CD4-positive, alpha-beta memory T cell (primary cell): ENCODE data around the gene SLC16A13. TPM values are rescaled to one million over a fixed set of nuclear protein-coding genes. Genes with fewer than 3 reads are reported as not detected.
"Not testable (repeated sequence)": the region's sequence is repeated elsewhere in the genome, so short reads cannot be mapped to it uniquely, and the experiment has no call there.

ENCODE experiments used
- CTCF ChIA-PET: fragments of 350-600 bp; sonication (Branson Sonifier 250); formaldehyde crosslinking; loops from one replicate; lab custom pipeline; 2021; ENCODE audit warnings: inconsistent platforms; ENCODE audit not compliant: partially characterized antibody; lab: Charles Lee
- POLR2A ChIA-PET: fragments of 350-600 bp; sonication (Branson Sonifier 250); formaldehyde crosslinking; loops from one replicate; lab custom pipeline; 2021; ENCODE audit not compliant: partially characterized antibody; lab: Charles Lee
- DNase-seq, 5 donors: peaks; one replicate each; pipeline versions ENCODE4 v3.0.0 to v3.0.0-alpha.2; 2020 to 2022; ENCODE audit warnings: mixed read lengths in 1 of 5
- H3K27ac ChIP-seq: one replicate; pipeline ENCODE4 v1.7.0; 2013; ENCODE audit warnings: low read depth, low read length
- H3K27me3 ChIP-seq: 2 replicates; pipeline ENCODE4 v1.7.0; 2013; ENCODE audit warnings: mild to moderate bottlenecking, low read length, moderate library complexity; ENCODE audit not compliant: insufficient read depth
- H3K36me3 ChIP-seq: 2 replicates; pipeline ENCODE4 v1.7.0; 2013; ENCODE audit warnings: mild to moderate bottlenecking, low read length, moderate library complexity; ENCODE audit not compliant: insufficient read depth
- H3K4me1 ChIP-seq: 2 replicates; pipeline ENCODE4 v1.7.0; 2013; ENCODE audit warnings: mild to moderate bottlenecking, low read length, moderate library complexity; ENCODE audit not compliant: insufficient read depth
- H3K4me3 ChIP-seq, 2 donors: one replicate each; pipeline ENCODE4 v1.7.0; 2013; ENCODE audit warnings: low read length in 2 of 2, mild to moderate bottlenecking in 1 of 2
- H3K9me3 ChIP-seq, 2 donors: one replicate each; pipeline ENCODE4 v1.7.0; 2013; ENCODE audit warnings: low read length in 2 of 2, control low read depth in 1 of 2; ENCODE audit not compliant: control insufficient read depth in 1 of 2
- H3K27ac Mint-ChIP-seq, 7 donors: one replicate each; pipeline ENCODE4 v1.8.0; 2020 to 2021; ENCODE audit warnings: mixed read lengths in 7 of 7, mild to moderate bottlenecking in 6 of 7, inconsistent platforms in 3 of 7, moderate library complexity in 3 of 7
- H3K27me3 Mint-ChIP-seq, 2 donors: one replicate each; pipeline ENCODE4 v1.8.0; 2020 to 2021; ENCODE audit warnings: mixed read lengths in 2 of 2
- H3K36me3 Mint-ChIP-seq, 2 donors: one replicate each; pipeline ENCODE4 v1.8.0; 2020 to 2021; ENCODE audit warnings: mixed read lengths in 2 of 2, inconsistent platforms in 1 of 2, mild to moderate bottlenecking in 1 of 2
- H3K4me1 Mint-ChIP-seq, 4 donors: one replicate each; pipeline ENCODE4 v1.8.0; 2020 to 2021; ENCODE audit warnings: mixed read lengths in 4 of 4, mild to moderate bottlenecking in 1 of 4
- H3K4me3 Mint-ChIP-seq, 8 donors: one replicate each; pipeline ENCODE4 v1.8.0; 2020 to 2021; ENCODE audit warnings: mixed read lengths in 8 of 8, mild to moderate bottlenecking in 7 of 8, moderate library complexity in 6 of 8, inconsistent platforms in 3 of 8
- H3K9me3 Mint-ChIP-seq, 8 donors: one replicate each; pipeline ENCODE4 v1.8.0; 2020 to 2021; ENCODE audit warnings: mixed read lengths in 8 of 8, mild to moderate bottlenecking in 5 of 8, inconsistent platforms in 3 of 8, moderate library complexity in 1 of 8
- intact Hi-C: fragments of 100-400 bp; cut with micrococcal nuclease; formaldehyde crosslinking; loops from one replicate; pipeline ENCODE4 v1.15.1; 2023
- polyA plus RNA-seq, 2 donors: library from polyadenylated mRNA; unstranded; fragments of 300-500 nt; fragmentation: Illumina TruSeq; gene quantifications; one replicate each; pipeline ENCODE4 v1.2.3, GENCODE V29; 2021
- total RNA-seq, 2 experiments: library from RNA; stranded (reverse); gene quantifications; one replicate each; pipeline ENCODE4 v1.2.3, GENCODE V29; 2021

The SLC16A13 gene
- total and polyA plus RNA-seq, 4 experiments from 2014 or later = 0.93 to 13.7 (median 7.4) TPM

- intact Hi-C loops = no loop called here
- H3K9me3 Mint-ChIP-seq = no peaks in the 10 kb centered on the region
- Histone ChIP-seq H3K4me1 (peaks cover 17% of the 10 kb centered on the region), H3K27ac (no peak overlapping the region), H3K9me3 (no peaks in the 10 kb centered on the region), H3K4me3 (no peak overlapping the region), H3K36me3 (no peaks in the 10 kb centered on the region), H3K27me3 (no peaks in the 10 kb centered on the region)
- peak; percentile 26 to 56 (median 33) for DNase-seq
- H3K4me1 Mint-ChIP-seq = peaks cover 20 to 47% (median 35%) of the 10 kb centered on the region in 4 donors
- peaks cover 2% of the 10 kb centered on the region in 2 donors for H3K27me3 Mint-ChIP-seq
- peak overlapping the region in 1 of 7 donors; percentile 2 for H3K27ac Mint-ChIP-seq
- CTCF ChIA-PET = interaction anchor here (0.8 kb wide), 1 partner anchor 51 kb away, joined by 3 read pairs; no protein-coding TSS in a partner anchor
- no peaks in the 10 kb centered on the region for H3K36me3 Mint-ChIP-seq
- H3K4me3 Mint-ChIP-seq = peak overlapping the region in 5 of 8 donors; percentile 25 to 57 (median 41)
- POLR2A ChIA-PET = interaction anchor here (0.5 to 0.9 kb wide), 2 partner anchors 36 to 604 kb away, joined by 3 to 4 read pairs; no protein-coding TSS in a partner anchor
Measured at GRCh38 chr17:7081341-7082062, 45.7 kb downstream of the SLC16A13 start.

- Mint-ChIP-seq H3K36me3 (no peaks in the 10 kb centered on the region), H3K27me3 (peaks cover 2 to 7% of the 10 kb centered on the region in 2 donors), H3K4me3 (peak overlapping the region in 1 of 8 donors; percentile 40), H3K27ac (peak overlapping the region in 1 of 7 donors; percentile 69), H3K9me3 (no peaks in the 10 kb centered on the region), H3K4me1 (peaks cover 20 to 44% (median 35%) of the 10 kb centered on the region in 4 donors)
- intact Hi-C loops = no loop called here
- ChIA-PET CTCF (no interaction called here), POLR2A (no interaction called here)
- H3K27ac ChIP-seq = no peak overlapping the region
- H3K27me3 ChIP-seq = no peaks in the 10 kb centered on the region
- no peaks in the 10 kb centered on the region for H3K9me3 ChIP-seq
- H3K4me1 ChIP-seq = peaks cover 17% of the 10 kb centered on the region
- no peak for DNase-seq
- no peak overlapping the region for H3K4me3 ChIP-seq
- H3K36me3 ChIP-seq = no peaks in the 10 kb centered on the region
Measured at GRCh38 chr17:7083592-7083991, 47.8 kb downstream of the SLC16A13 start.

GRCh38 chr17:7084088-7084487 lies 48.3 kb downstream of the SLC16A13 start:
- H3K36me3 Mint-ChIP-seq = no peaks in the 10 kb centered on the region

GRCh38 chr17:7088442-7088841 lies 52.6 kb downstream of the SLC16A13 start:
- H3K4me1 Mint-ChIP-seq = peaks cover 4 to 12% (median 7%) of the 10 kb centered on the region in 4 donors
- H3K36me3 Mint-ChIP-seq, H3K9me3 Mint-ChIP-seq, CTCF ChIA-PET, H3K36me3 ChIP-seq, H3K27ac ChIP-seq, H3K27ac Mint-ChIP-seq, intact Hi-C loops, DNase-seq, POLR2A ChIA-PET, H3K4me3 ChIP-seq, H3K4me1 ChIP-seq, H3K27me3 ChIP-seq, H3K4me3 Mint-ChIP-seq, H3K9me3 ChIP-seq: not testable (repeated sequence)
- peaks cover 5 to 10% of the 10 kb centered on the region in 2 donors for H3K27me3 Mint-ChIP-seq

More at GRCh38 chr17:7084088-7084487, 48.3 kb downstream of the SLC16A13 start:
- Histone ChIP-seq H3K27ac (no peak overlapping the region), H3K27me3 (no peaks in the 10 kb centered on the region), H3K4me1 (peaks cover 17% of the 10 kb centered on the region), H3K9me3 (no peaks in the 10 kb centered on the region), H3K4me3 (no peak overlapping the region), H3K36me3 (no peaks in the 10 kb centered on the region)
- Mint-ChIP-seq H3K27me3 (peaks cover 2 to 7% of the 10 kb centered on the region in 2 donors), H3K9me3 (peaks cover 0 to 4% (median 0%) of the 10 kb centered on the region in 8 donors), H3K27ac (peak overlapping the region in 1 of 7 donors; percentile 87), H3K4me3 (peak overlapping the region in 1 of 8 donors; percentile 41), H3K4me1 (peaks cover 20 to 42% (median 31%) of the 10 kb centered on the region in 4 donors)
- POLR2A ChIA-PET = no interaction called here
- DNase-seq = no peak
- intact Hi-C loops = no loop called here
- CTCF ChIA-PET = no interaction called here

- H3K27me3 Mint-ChIP-seq = peaks cover 7 to 10% of the 10 kb centered on the region in 2 donors
- H3K27me3 ChIP-seq, H3K4me1 ChIP-seq, H3K4me1 Mint-ChIP-seq, H3K9me3 ChIP-seq, H3K4me3 Mint-ChIP-seq, H3K4me3 ChIP-seq, POLR2A ChIA-PET, DNase-seq, H3K27ac ChIP-seq, H3K36me3 ChIP-seq, H3K36me3 Mint-ChIP-seq, intact Hi-C loops, H3K9me3 Mint-ChIP-seq, H3K27ac Mint-ChIP-seq, CTCF ChIA-PET: not testable (repeated sequence)
Measured at GRCh38 chr17:7089570-7089969, 53.8 kb downstream of the SLC16A13 start.

Other genes with a start within 250 kb of the SLC16A13 start
- gene TEKT1, start 204.3 kb upstream of the SLC16A13 start, total RNA-seq = not detected
- gene TEKT1, start 204.3 kb upstream of the SLC16A13 start, polyA plus RNA-seq = not detected
- not detected for gene ALOX12, start 40.0 kb upstream of the SLC16A13 start, total RNA-seq
- under 1 TPM in 1 of 2 donors, not detected in 1; 0.19 TPM for gene ALOX12, start 40.0 kb upstream of the SLC16A13 start, polyA plus RNA-seq
- gene RNASEK, start 23.4 kb upstream of the SLC16A13 start, total RNA-seq = 100 to 1,000 TPM; 166 to 179 TPM
- gene RNASEK, start 23.4 kb upstream of the SLC16A13 start, polyA plus RNA-seq = 100 to 1,000 TPM; 410 to 812 TPM
- gene BCL6B, start 13.0 kb upstream of the SLC16A13 start, total RNA-seq = not detected
- gene BCL6B, start 13.0 kb upstream of the SLC16A13 start, polyA plus RNA-seq = not detected
- gene SLC16A11, start 8.1 kb downstream of the SLC16A13 start, total RNA-seq = 1 to 10 TPM in 1 of 2 experiments, under 1 TPM in 1; 0.89 to 1.2 TPM
- gene SLC16A11, start 8.1 kb downstream of the SLC16A13 start, polyA plus RNA-seq = under 1 TPM; 0.50 to 0.69 TPM
- gene CLEC10A, start 44.2 kb downstream of the SLC16A13 start, total RNA-seq = 1 to 10 TPM; 1.4 TPM
- gene CLEC10A, start 44.2 kb downstream of the SLC16A13 start, polyA plus RNA-seq = not detected
- gene ASGR2, start 78.8 kb downstream of the SLC16A13 start, total RNA-seq = not detected
- not detected for gene ASGR2, start 78.8 kb downstream of the SLC16A13 start, polyA plus RNA-seq
- gene ASGR1, start 143.4 kb downstream of the SLC16A13 start, total RNA-seq = not detected
- not detected for gene ASGR1, start 143.4 kb downstream of the SLC16A13 start, polyA plus RNA-seq
- 1 to 10 TPM; 7.2 to 7.6 TPM for gene DLG4, start 183.8 kb downstream of the SLC16A13 start, total RNA-seq
- gene DLG4, start 183.8 kb downstream of the SLC16A13 start, polyA plus RNA-seq = under 1 TPM; 0.44 to 0.50 TPM
- gene ACADVL, start 183.9 kb downstream of the SLC16A13 start, total RNA-seq = 100 to 1,000 TPM; 340 to 342 TPM
- 100 to 1,000 TPM; 110 to 118 TPM for gene ACADVL, start 183.9 kb downstream of the SLC16A13 start, polyA plus RNA-seq
- 10 to 100 TPM; 75.1 to 76.8 TPM for gene DVL2, start 198.5 kb downstream of the SLC16A13 start, total RNA-seq
- gene DVL2, start 198.5 kb downstream of the SLC16A13 start, polyA plus RNA-seq = 10 to 100 TPM; 22.0 to 23.7 TPM
- gene PHF23, start 203.4 kb downstream of the SLC16A13 start, total RNA-seq = 10 to 100 TPM; 45.8 to 55.8 TPM
- gene PHF23, start 203.4 kb downstream of the SLC16A13 start, polyA plus RNA-seq = 10 to 100 TPM; 11.4 to 29.8 TPM
- gene GABARAP, start 206.4 kb downstream of the SLC16A13 start, total RNA-seq = 100 to 1,000 TPM; 324 to 327 TPM
- gene GABARAP, start 206.4 kb downstream of the SLC16A13 start, polyA plus RNA-seq = 100 to 1,000 TPM; 741 to 896 TPM
- gene CTDNEP1, start 215.7 kb downstream of the SLC16A13 start, total RNA-seq = 100 to 1,000 TPM; 145 to 157 TPM
- 10 to 100 TPM; 42.4 to 59.1 TPM for gene CTDNEP1, start 215.7 kb downstream of the SLC16A13 start, polyA plus RNA-seq
- 10 to 100 TPM; 29.8 to 30.9 TPM for gene ELP5, start 216.2 kb downstream of the SLC16A13 start, total RNA-seq
- gene ELP5, start 216.2 kb downstream of the SLC16A13 start, polyA plus RNA-seq = 10 to 100 TPM; 68.0 to 71.3 TPM
- 1 to 10 TPM in 1 of 2 experiments, under 1 TPM in 1; 0.39 to 1.0 TPM for gene CLDN7, start 226.5 kb downstream of the SLC16A13 start, total RNA-seq
- gene CLDN7, start 226.5 kb downstream of the SLC16A13 start, polyA plus RNA-seq = 1 to 10 TPM; 1.0 to 3.1 TPM
- gene SLC2A4, start 245.7 kb downstream of the SLC16A13 start, total RNA-seq = not detected
- gene SLC2A4, start 245.7 kb downstream of the SLC16A13 start, polyA plus RNA-seq = not detected